ENCODE data around the gene MLLT3. TPM values are rescaled to one million over a fixed set of nuclear protein-coding genes. Genes with fewer than 3 reads are reported as not detected.

MLLT3 gene
- total RNA-seq, 1 donor, result 19.8 TPM

GRCh38 chr9:20507431-20507830, 114.9 kb downstream of the MLLT3 start:
- no peak overlapping the region for H3K4me3 ChIP-seq (ENCODE audit: low read depth, low read length)
- TF ChIP-seq CTCF (IDR thresholded peaks at IDR 0.05; ENCODE audit: insufficient read depth, low read length), result no peak
- DNase-seq (ENCODE audit: low read depth), result peak; percentile 4

GRCh38 chr9:20506099-20506900, 116.0 kb downstream of the MLLT3 start:
- no peak for TF ChIP-seq CTCF (IDR thresholded peaks at IDR 0.05; ENCODE audit: insufficient read depth, low read length)
- DNase-seq (ENCODE audit: low read depth), result no peak
- H3K4me3 ChIP-seq (ENCODE audit: low read depth, low read length), result no peak overlapping the region

GRCh38 chr9:20505574-20505973, 116.7 kb downstream of the MLLT3 start:
- TF ChIP-seq CTCF (IDR thresholded peaks at IDR 0.05; ENCODE audit: insufficient read depth, low read length), result no peak
- DNase-seq (ENCODE audit: low read depth), result no peak
- no peak overlapping the region for H3K4me3 ChIP-seq (ENCODE audit: low read depth, low read length)

- DNase-seq (ENCODE audit: low read depth), result no peak
These were observed 117.4 kb downstream of the MLLT3 start for GRCh38 chr9:20504930-20505329.

GRCh38 chr9:20500101-20500500, 122.2 kb downstream of the MLLT3 start:
- DNase-seq (ENCODE audit: low read depth), result no peak
- TF ChIP-seq CTCF (IDR thresholded peaks at IDR 0.05; ENCODE audit: insufficient read depth, low read length), result no peak

More at GRCh38 chr9:20504930-20505329, 117.4 kb downstream of the MLLT3 start:
- TF ChIP-seq CTCF (IDR thresholded peaks at IDR 0.05; ENCODE audit: insufficient read depth, low read length), result no peak
- H3K4me3 ChIP-seq (ENCODE audit: low read depth, low read length), result no peak overlapping the region

GRCh38 chr9:20499013-20499412, 123.3 kb downstream of the MLLT3 start:
- no peak for TF ChIP-seq CTCF (IDR thresholded peaks at IDR 0.05; ENCODE audit: insufficient read depth, low read length)
- H3K4me3 ChIP-seq (ENCODE audit: low read depth, low read length), result no peak overlapping the region

More at GRCh38 chr9:20500101-20500500, 122.2 kb downstream of the MLLT3 start:
- no peak overlapping the region for H3K4me3 ChIP-seq (ENCODE audit: low read depth, low read length)

More at GRCh38 chr9:20499013-20499412, 123.3 kb downstream of the MLLT3 start:
- no peak for DNase-seq (ENCODE audit: low read depth)
